ENCODE data around the gene RAB11B. TPM values are rescaled to one million over a fixed set of nuclear protein-coding genes. Genes with fewer than 3 reads are reported as not detected.
A peak's percentile ranks its signal among the peaks of the same experiment; 100 is the strongest.
"Not testable (repeated sequence)": the region's sequence is repeated elsewhere in the genome, so short reads cannot be mapped to it uniquely, and the experiment has no call there.

RAB11B gene
- total and polyA plus RNA-seq, 4 donors, result 68.6 to 119 (median 117) TPM

DNA sequence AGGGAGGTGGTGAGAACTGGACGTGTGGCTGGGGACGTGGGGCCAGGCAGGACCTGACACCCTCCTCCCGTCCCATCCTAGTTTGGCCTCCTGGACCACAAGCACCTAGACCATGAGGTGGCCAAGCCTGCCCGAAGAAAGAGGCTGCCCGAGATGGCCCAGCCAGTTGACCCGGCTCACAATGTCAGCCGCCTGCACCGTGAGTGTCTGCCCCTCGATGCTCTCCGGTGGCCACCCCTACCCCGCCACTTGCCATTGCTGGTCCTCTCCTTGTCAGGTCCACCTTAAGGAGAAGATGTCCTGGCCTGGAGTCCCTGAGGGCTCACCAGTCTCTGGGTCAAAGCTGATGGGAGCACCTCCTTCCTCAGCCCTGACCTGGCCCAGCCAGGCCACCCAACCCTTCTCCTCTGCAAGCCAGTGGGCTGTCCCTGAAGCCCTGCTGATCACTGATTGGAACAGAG is 24.0 kb upstream of the RAB11B start:
- H3K27me3 ChIP-seq (ENCODE audit: control insufficient read depth in 1 of 2, insufficient read depth in 2 of 2, low read length in 1 of 2), result no peaks in the 10 kb centered on the region
- intact Hi-C loops (cut with DNase I), result no loop called here
- no peaks in the 10 kb centered on the region for H3K4me1 ChIP-seq (ENCODE audit: control insufficient read depth in 1 of 2, insufficient read depth in 2 of 2, low read length in 2 of 2)
- ATAC-seq (ENCODE audit: low FRiP score), result no peak
- no peak overlapping the region for H3K27ac ChIP-seq (ENCODE audit: low read depth in 1 of 2, low read length in 2 of 2)
- no peaks in the 10 kb centered on the region for H3K36me3 ChIP-seq (ENCODE audit: control insufficient read depth in 1 of 2, insufficient read depth in 2 of 2, low read length in 1 of 2)
- WGBS, 2 donors, result 93 to 97% methylated on average over 11 of the region's 11 CpGs
- no peaks in the 10 kb centered on the region for H3K9me3 ChIP-seq (ENCODE audit: control insufficient read depth, low read length)
- no peak overlapping the region for H3K4me3 ChIP-seq (ENCODE audit: low read length in 2 of 2)
- DNase-seq, result no peak

GRCh38 chr19:8366961-8367326 is 23.2 kb upstream of the RAB11B start:
- Histone ChIP-seq H3K27ac (ENCODE audit: low read depth in 1 of 2, low read length in 2 of 2) (peak overlapping the region in 1 of 2 donors; percentile 27), H3K27me3 (ENCODE audit: control insufficient read depth in 1 of 2, insufficient read depth in 2 of 2, low read length in 1 of 2) (no peaks in the 10 kb centered on the region), H3K4me1 (ENCODE audit: control insufficient read depth in 1 of 2, insufficient read depth in 2 of 2, low read length in 2 of 2) (no peaks in the 10 kb centered on the region), H3K4me3 (ENCODE audit: low read length in 2 of 2) (no peak overlapping the region), H3K9me3 (ENCODE audit: control insufficient read depth, low read length) (no peaks in the 10 kb centered on the region), H3K36me3 (ENCODE audit: control insufficient read depth in 1 of 2, insufficient read depth in 2 of 2, low read length in 1 of 2) (no peaks in the 10 kb centered on the region)
- intact Hi-C loops (cut with DNase I), result no loop called here
- WGBS, 2 donors, result 39 to 47% methylated on average over 13 of the region's 13 CpGs
- DNase-seq (peak in 1 of 2 donors; percentile 78), ATAC-seq (ENCODE audit: low FRiP score) (peak; percentile 2)

DNA sequence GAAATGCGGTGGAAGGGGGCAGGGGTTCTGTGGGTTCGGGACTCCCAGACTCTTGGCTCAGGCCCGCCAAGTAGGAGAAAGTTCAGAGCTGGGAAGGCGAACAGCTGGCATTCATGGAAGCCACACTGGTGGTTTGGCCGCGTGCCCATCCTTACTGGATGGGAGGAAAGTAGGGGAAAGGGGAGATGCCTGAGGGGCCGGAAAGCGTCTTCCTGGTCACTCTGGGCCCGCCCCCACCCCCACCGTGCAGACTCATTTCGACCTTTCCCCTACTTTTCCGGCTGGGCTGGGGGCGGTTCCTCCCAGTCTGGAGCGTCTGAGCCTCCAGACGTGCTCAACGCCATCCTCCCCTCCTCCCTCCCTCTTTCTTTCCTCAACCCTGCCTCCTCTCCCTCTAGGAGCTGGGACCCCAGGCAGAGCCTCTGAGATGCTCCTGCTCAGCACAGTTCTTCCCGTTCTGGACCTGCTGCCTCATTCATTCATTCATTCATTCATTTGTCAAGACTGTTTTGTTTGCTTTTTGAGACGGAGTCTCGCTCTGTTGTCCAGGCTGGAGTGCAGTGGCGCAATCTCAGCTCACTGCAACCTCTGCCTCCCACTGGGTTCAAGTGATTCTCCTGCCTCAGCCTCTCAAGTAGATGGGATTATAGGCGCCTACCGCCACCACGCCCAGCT is 22.7 kb upstream of the RAB11B start:
- Histone ChIP-seq H3K36me3 (ENCODE audit: control insufficient read depth in 1 of 2, insufficient read depth in 2 of 2, low read length in 1 of 2) (no peaks in the 10 kb centered on the region), H3K27ac (ENCODE audit: low read depth in 1 of 2, low read length in 2 of 2) (no peak overlapping the region), H3K9me3 (ENCODE audit: control insufficient read depth, low read length) (no peaks in the 10 kb centered on the region), H3K4me3 (ENCODE audit: low read length in 2 of 2) (no peak overlapping the region), H3K27me3 (ENCODE audit: control insufficient read depth in 1 of 2, insufficient read depth in 2 of 2, low read length in 1 of 2) (no peaks in the 10 kb centered on the region), H3K4me1 (ENCODE audit: control insufficient read depth in 1 of 2, insufficient read depth in 2 of 2, low read length in 2 of 2) (no peaks in the 10 kb centered on the region)
- DNase-seq, result peak; percentile 89 to 94
- 20% methylated on average over 21 to 23 of the region's 23 CpGs for WGBS, 2 donors
- peak; percentile 37 for ATAC-seq (ENCODE audit: low FRiP score)
- intact Hi-C loops (cut with DNase I), result no loop called here

GRCh38 chr19:8370176-8371010 is 19.8 kb upstream of the RAB11B start:
- H3K4me1 ChIP-seq (ENCODE audit: control insufficient read depth in 1 of 2, insufficient read depth in 2 of 2, low read length in 2 of 2), result no peaks in the 10 kb centered on the region
- no peak overlapping the region for H3K27ac ChIP-seq (ENCODE audit: low read depth in 1 of 2, low read length in 2 of 2)
- H3K36me3 ChIP-seq (ENCODE audit: control insufficient read depth in 1 of 2, insufficient read depth in 2 of 2, low read length in 1 of 2), result no peaks in the 10 kb centered on the region
- no peak overlapping the region for H3K4me3 ChIP-seq (ENCODE audit: low read length in 2 of 2)
- intact Hi-C loops (cut with DNase I), result no loop called here
- no peaks in the 10 kb centered on the region for H3K9me3 ChIP-seq (ENCODE audit: control insufficient read depth, low read length)
- no peaks in the 10 kb centered on the region for H3K27me3 ChIP-seq (ENCODE audit: control insufficient read depth in 1 of 2, insufficient read depth in 2 of 2, low read length in 1 of 2)
- ATAC-seq (ENCODE audit: low FRiP score), result peak; percentile 56
- 89% methylated on average over 19 of the region's 19 CpGs for WGBS, 2 donors
- DNase-seq, result no peak

DNA sequence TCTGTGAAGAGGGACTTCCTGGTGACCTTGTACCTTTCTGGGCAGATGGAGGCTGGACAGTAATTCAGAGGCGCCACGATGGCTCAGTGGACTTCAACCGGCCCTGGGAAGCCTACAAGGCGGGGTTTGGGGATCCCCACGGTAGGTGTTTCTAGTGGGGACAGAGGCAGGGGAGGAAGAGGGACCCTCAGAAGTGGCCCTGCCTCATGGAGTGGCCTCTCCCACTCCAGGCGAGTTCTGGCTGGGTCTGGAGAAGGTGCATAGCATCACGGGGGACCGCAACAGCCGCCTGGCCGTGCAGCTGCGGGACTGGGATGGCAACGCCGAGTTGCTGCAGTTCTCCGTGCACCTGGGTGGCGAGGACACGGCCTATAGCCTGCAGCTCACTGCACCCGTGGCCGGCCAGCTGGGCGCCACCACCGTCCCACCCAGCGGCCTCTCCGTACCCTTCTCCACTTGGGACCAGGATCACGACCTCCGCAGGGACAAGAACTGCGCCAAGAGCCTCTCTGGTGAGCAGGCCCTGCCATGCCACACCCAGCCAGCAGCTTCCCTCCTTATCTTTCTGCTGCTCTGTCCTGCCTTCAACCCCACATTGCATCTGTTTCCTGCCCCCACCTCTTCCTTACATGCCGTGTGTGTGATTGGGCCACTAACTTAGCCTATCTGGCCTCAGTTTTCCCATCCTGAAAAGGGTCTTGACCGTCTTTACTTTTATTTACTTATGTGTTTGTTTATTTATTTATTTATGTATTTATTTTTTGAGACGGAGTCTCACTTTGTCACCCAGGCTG is 19.0 kb upstream of the RAB11B start:
- intact Hi-C loops (cut with DNase I), result no loop called here

GRCh38 chr19:8373867-8374813 is 16.0 kb upstream of the RAB11B start:
- Histone ChIP-seq H3K27ac (ENCODE audit: low read depth in 1 of 2, low read length in 2 of 2) (no peak overlapping the region), H3K27me3 (ENCODE audit: control insufficient read depth in 1 of 2, insufficient read depth in 2 of 2, low read length in 1 of 2) (no peaks in the 10 kb centered on the region), H3K4me3 (ENCODE audit: low read length in 2 of 2) (no peak overlapping the region), H3K4me1 (ENCODE audit: control insufficient read depth in 1 of 2, insufficient read depth in 2 of 2, low read length in 2 of 2) (no peaks in the 10 kb centered on the region), H3K36me3 (ENCODE audit: control insufficient read depth in 1 of 2, insufficient read depth in 2 of 2, low read length in 1 of 2) (no peaks in the 10 kb centered on the region), H3K9me3 (ENCODE audit: control insufficient read depth, low read length) (no peaks in the 10 kb centered on the region)
- 80 to 83% methylated on average over 26 of the region's 26 CpGs for WGBS, 2 donors
- intact Hi-C loops (cut with DNase I), result no loop called here
- DNase-seq, result peak in 1 of 2 donors; percentile 40
- peak; percentile 49 for ATAC-seq (ENCODE audit: low FRiP score)

More for the DNA sequence above, 19.0 kb upstream of the RAB11B start:
- ATAC-seq (ENCODE audit: low FRiP score) (no peak), DNase-seq (no peak)
- no peaks in the 10 kb centered on the region for H3K27me3 ChIP-seq (ENCODE audit: control insufficient read depth in 1 of 2, insufficient read depth in 2 of 2, low read length in 1 of 2)
- H3K27ac ChIP-seq (ENCODE audit: low read depth in 1 of 2, low read length in 2 of 2), result no peak overlapping the region
- H3K4me3 ChIP-seq (ENCODE audit: low read length in 2 of 2), result no peak overlapping the region
- H3K4me1 ChIP-seq (ENCODE audit: control insufficient read depth in 1 of 2, insufficient read depth in 2 of 2, low read length in 2 of 2), result no peaks in the 10 kb centered on the region
- H3K36me3 ChIP-seq (ENCODE audit: control insufficient read depth in 1 of 2, insufficient read depth in 2 of 2, low read length in 1 of 2), result no peaks in the 10 kb centered on the region
- 92 to 93% methylated on average over 28 of the region's 28 CpGs for WGBS, 2 donors
- no peaks in the 10 kb centered on the region for H3K9me3 ChIP-seq (ENCODE audit: control insufficient read depth, low read length)

DNA sequence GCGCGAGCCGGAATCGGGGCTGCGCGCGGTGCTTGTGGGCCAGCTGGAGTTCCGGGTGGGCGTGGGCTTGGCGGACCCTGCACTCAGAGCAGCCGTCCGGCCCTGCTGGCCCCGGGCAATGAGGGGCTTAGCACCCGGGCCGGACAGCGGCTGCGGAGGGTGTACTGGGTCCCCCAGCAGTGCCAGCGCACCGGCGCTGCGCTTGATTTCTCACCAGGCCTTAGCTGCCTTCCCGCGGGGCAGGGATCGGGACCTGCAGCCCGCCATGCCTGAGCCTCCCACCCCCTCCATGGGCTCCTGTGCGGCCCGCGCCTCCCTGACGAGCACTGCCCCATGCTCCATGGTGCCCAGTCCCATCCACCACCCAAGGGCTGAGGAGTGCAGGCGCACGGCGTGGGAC is 14.4 kb upstream of the RAB11B start:
- peak in 1 of 2 donors; percentile 42 for DNase-seq
- WGBS, 2 donors, result 97% methylated on average over 29 to 32 of the region's 32 CpGs
- intact Hi-C loops (cut with DNase I); H3K36me3 ChIP-seq (ENCODE audit: control insufficient read depth in 1 of 2, insufficient read depth in 2 of 2, low read length in 1 of 2); ATAC-seq (ENCODE audit: low FRiP score); H3K27ac ChIP-seq (ENCODE audit: low read depth in 1 of 2, low read length in 2 of 2); H3K4me3 ChIP-seq (ENCODE audit: low read length in 2 of 2); H3K9me3 ChIP-seq (ENCODE audit: control insufficient read depth, low read length); H3K27me3 ChIP-seq (ENCODE audit: control insufficient read depth in 1 of 2, insufficient read depth in 2 of 2, low read length in 1 of 2); H3K4me1 ChIP-seq (ENCODE audit: control insufficient read depth in 1 of 2, insufficient read depth in 2 of 2, low read length in 2 of 2): not testable (repeated sequence)
